Measurements from ENCODE around the gene CORO6.

DNA sequence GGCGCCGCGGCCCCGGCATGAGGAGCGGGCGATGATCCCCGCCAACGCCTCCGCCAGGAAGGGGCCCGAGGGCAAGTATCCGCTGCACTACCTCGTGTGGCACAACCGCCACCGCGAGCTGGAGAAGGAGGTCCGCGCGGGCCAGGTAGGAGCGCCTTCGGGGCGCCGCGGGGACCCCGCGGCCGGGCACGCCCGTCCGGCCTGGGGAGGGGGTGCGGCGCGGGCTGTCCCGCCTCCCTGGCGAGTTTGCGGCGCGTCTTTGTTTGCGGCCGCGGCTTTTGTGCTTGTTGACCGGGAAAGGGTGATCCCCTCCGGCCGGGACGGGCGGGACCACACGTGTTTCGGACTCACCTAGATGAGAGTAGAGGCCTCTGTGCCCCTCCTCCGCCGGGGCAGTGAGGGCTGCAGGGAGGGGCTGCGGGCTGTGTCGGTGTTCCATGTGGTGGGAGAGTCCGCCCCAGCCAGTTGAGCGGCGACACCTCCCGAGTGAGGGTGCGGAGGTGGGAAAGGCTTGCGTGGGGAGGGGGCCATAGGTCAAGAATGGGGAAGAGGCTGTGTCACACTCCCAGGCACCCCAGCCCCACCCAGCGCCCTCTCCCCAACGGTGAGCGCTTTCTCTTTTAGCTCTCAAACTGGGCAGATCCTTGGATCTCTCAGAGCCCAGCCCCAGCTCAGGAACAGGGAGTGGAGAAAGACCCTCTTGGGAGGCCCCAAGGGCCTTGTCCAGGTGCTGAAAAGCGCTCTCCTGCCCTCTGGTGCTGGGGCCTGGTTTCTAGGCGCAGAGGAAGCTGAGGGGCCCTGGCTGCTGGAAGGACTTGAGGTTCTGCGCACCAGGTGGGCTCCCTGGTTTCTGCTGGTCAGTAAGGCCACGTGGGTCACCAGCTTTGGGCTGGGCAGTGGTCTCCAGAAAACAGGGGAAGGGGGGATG is 28.9 kb downstream of the CORO6 start:
- no peak for TF ChIP-seq POLR2A (IDR thresholded peaks at IDR 0.05)
- TF ChIP-seq, protein P1, sequence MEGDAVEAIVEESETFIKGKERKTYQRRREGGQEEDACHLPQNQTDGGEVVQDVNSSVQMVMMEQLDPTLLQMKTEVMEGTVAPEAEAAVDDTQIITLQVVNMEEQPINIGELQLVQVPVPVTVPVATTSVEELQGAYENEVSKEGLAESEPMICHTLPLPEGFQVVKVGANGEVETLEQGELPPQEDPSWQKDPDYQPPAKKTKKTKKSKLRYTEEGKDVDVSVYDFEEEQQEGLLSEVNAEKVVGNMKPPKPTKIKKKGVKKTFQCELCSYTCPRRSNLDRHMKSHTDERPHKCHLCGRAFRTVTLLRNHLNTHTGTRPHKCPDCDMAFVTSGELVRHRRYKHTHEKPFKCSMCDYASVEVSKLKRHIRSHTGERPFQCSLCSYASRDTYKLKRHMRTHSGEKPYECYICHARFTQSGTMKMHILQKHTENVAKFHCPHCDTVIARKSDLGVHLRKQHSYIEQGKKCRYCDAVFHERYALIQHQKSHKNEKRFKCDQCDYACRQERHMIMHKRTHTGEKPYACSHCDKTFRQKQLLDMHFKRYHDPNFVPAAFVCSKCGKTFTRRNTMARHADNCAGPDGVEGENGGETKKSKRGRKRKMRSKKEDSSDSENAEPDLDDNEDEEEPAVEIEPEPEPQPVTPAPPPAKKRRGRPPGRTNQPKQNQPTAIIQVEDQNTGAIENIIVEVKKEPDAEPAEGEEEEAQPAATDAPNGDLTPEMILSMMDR (IDR thresholded peaks at IDR 0.05): no peak
